ENCODE results near the gene RAD51.

RAD51 gene

GRCh38 chr15:40702077-40702476 is 7.1 kb downstream of the RAD51 start:
- H3K9me3 ChIP-seq (ENCODE audit: control insufficient read depth, low read length), result no peaks in the 10 kb centered on the region
- no peaks in the 10 kb centered on the region for H3K36me3 ChIP-seq (ENCODE audit: control insufficient read depth, insufficient read depth, low read length)
- TF ChIP-seq CTCF (IDR thresholded peaks at IDR 0.05), result no peak
- H3K27ac ChIP-seq, result no peak overlapping the region
- no peak overlapping the region for H2AFZ ChIP-seq
- no peak overlapping the region for H3K9ac ChIP-seq
- H3K4me1 ChIP-seq, result no peaks in the 10 kb centered on the region
- no peaks in the 10 kb centered on the region for H3K79me2 ChIP-seq
- H3K4me3 ChIP-seq (ENCODE audit: low read depth, low read length), result no peak overlapping the region
- H3K4me2 ChIP-seq (ENCODE audit: low read length), result no peak overlapping the region
- no peaks in the 10 kb centered on the region for H3K27me3 ChIP-seq (ENCODE audit: control insufficient read depth, insufficient read depth, low read length)

GRCh38 chr15:40706121-40706520 is 11.1 kb downstream of the RAD51 start:
- no peak for TF ChIP-seq CTCF (IDR thresholded peaks at IDR 0.05)
- Histone ChIP-seq H3K79me2 (no peaks in the 10 kb centered on the region), H3K9ac (no peak overlapping the region), H3K9me3 (ENCODE audit: control insufficient read depth, low read length) (no peaks in the 10 kb centered on the region), H3K36me3 (ENCODE audit: control insufficient read depth, insufficient read depth, low read length) (no peaks in the 10 kb centered on the region), H3K4me3 (ENCODE audit: low read depth, low read length) (no peak overlapping the region), H3K4me2 (ENCODE audit: low read length) (no peak overlapping the region), H3K4me1 (no peaks in the 10 kb centered on the region), H3K27me3 (ENCODE audit: control insufficient read depth, insufficient read depth, low read length) (no peaks in the 10 kb centered on the region), H2AFZ (no peak overlapping the region), H3K27ac (no peak overlapping the region)

- Histone ChIP-seq H3K4me1 (no peaks in the 10 kb centered on the region), H3K4me3 (ENCODE audit: low read depth, low read length) (no peak overlapping the region), H3K9me3 (ENCODE audit: control insufficient read depth, low read length) (no peaks in the 10 kb centered on the region), H3K9ac (no peak overlapping the region), H3K4me2 (ENCODE audit: low read length) (no peak overlapping the region), H3K36me3 (ENCODE audit: control insufficient read depth, insufficient read depth, low read length) (no peaks in the 10 kb centered on the region), H3K27me3 (ENCODE audit: control insufficient read depth, insufficient read depth, low read length) (no peaks in the 10 kb centered on the region), H3K79me2 (no peaks in the 10 kb centered on the region), H3K27ac (no peak overlapping the region), H2AFZ (no peak overlapping the region)
- TF ChIP-seq CTCF (IDR thresholded peaks at IDR 0.05), result no peak
Observed at GRCh38 chr15:40714144-40714543, 19.2 kb downstream of the RAD51 start.

- Histone ChIP-seq H3K27me3 (ENCODE audit: control insufficient read depth, insufficient read depth, low read length) (no peaks in the 10 kb centered on the region), H3K9me3 (ENCODE audit: control insufficient read depth, low read length) (no peaks in the 10 kb centered on the region), H3K27ac (no peak overlapping the region), H3K36me3 (ENCODE audit: control insufficient read depth, insufficient read depth, low read length) (no peaks in the 10 kb centered on the region), H3K4me1 (no peaks in the 10 kb centered on the region), H3K79me2 (no peaks in the 10 kb centered on the region), H3K4me3 (ENCODE audit: low read depth, low read length) (no peak overlapping the region), H3K9ac (no peak overlapping the region), H2AFZ (no peak overlapping the region), H3K4me2 (ENCODE audit: low read length) (no peak overlapping the region)
- no peak for TF ChIP-seq CTCF (IDR thresholded peaks at IDR 0.05)
Observed at GRCh38 chr15:40716165-40716564, 21.2 kb downstream of the RAD51 start.

- Histone ChIP-seq H3K4me2 (ENCODE audit: low read length) (no peak overlapping the region), H3K9me3 (ENCODE audit: control insufficient read depth, low read length) (no peaks in the 10 kb centered on the region), H3K27ac (no peak overlapping the region), H3K27me3 (ENCODE audit: control insufficient read depth, insufficient read depth, low read length) (no peaks in the 10 kb centered on the region), H3K4me1 (no peaks in the 10 kb centered on the region), H3K36me3 (ENCODE audit: control insufficient read depth, insufficient read depth, low read length) (no peaks in the 10 kb centered on the region), H2AFZ (no peak overlapping the region), H3K79me2 (no peaks in the 10 kb centered on the region), H3K9ac (no peak overlapping the region), H3K4me3 (ENCODE audit: low read depth, low read length) (no peak overlapping the region)
- no peak for TF ChIP-seq CTCF (IDR thresholded peaks at IDR 0.05)
Observed at GRCh38 chr15:40721701-40722100, 26.7 kb downstream of the RAD51 start.
